Measurements from ENCODE around the gene ADCK1.
A peak's percentile ranks its signal among the peaks of the same experiment; 100 is the strongest.
"Not testable (repeated sequence)": the region's sequence is repeated elsewhere in the genome, so short reads cannot be mapped to it uniquely, and the experiment has no call there.

Gene ADCK1

GRCh38 chr14:77809011-77809410, 9.1 kb downstream of the ADCK1 start:
- DNase-seq, result no peak

DNA sequence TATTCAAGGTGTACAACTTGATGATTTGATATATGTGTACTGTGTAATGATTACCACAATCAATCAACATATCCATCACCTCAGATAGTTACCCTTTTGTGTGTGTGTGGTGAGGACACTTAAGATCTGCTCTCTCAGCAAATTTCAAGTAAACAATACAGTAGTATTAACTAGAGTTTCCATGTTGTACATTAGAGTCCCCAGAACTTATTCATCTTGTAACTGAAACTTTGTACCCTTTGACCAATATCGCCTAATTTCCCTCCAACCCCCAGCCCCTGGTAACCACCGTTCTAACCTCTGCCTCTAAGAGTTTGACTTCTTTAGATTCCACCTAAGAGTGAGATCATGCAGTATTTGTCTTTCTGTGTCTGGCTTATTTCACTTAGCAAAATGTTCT, 12.1 kb downstream of the ADCK1 start:
- DNase-seq, result no peak

- not testable (repeated sequence) for DNase-seq
Measured at GRCh38 chr14:77812682-77813081, 12.8 kb downstream of the ADCK1 start.

- no peak for DNase-seq
Measured at GRCh38 chr14:77822307-77822706, 22.4 kb downstream of the ADCK1 start.

DNA sequence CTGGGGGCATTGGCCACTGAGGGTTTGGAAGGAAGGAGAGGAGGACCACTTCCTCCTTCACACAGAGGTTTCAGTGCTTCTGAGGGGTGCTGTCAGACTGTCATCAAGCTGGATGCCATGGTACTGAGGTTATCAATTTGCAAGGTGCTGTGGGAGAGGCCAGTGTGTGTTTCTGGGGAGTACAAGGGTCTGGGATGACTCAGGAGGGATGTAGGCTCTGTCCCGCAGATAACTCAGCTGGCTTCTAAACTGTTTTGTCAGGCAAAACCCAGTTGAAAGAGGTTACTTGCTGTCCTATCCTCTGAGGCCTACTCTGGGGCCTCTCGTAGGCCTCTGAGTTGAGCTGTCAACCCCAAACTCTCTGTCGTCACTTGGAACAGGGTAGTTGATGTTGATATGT, 22.8 kb downstream of the ADCK1 start:
- DNase-seq, result no peak

- DNase-seq, result no peak
Measured at GRCh38 chr14:77823378-77823777, 23.5 kb downstream of the ADCK1 start.

DNA sequence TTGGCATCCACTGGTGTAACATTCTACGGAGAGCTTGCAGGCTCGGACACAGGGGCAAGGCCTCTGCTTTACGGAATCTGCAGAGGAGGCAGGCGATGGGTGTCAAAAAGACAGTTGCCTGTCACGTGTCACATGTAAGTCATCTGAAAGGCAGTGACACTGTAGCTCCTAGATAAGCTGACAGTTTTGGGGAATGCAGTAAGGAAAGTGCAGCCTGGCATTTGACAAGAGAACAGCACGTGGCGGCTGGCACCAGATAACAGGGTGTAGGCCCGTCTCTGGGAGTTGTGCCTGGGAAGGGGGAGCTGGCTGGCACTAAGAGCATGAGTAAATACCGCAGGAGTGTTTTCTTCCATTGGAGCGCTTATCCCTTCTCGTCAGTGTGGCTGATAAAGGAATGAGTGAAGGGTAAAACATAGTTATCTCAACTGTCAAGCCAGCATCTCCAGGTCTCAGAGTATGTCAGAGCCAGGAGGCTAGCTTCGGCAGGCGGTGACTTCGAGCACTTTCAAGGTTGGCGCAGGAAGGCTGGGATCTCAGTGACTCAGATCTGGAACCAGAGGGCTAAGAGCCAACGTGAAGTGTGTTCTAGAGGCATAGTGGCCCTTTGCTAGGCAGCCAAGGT, 26.1 kb downstream of the ADCK1 start:
- no peak for DNase-seq

DNA sequence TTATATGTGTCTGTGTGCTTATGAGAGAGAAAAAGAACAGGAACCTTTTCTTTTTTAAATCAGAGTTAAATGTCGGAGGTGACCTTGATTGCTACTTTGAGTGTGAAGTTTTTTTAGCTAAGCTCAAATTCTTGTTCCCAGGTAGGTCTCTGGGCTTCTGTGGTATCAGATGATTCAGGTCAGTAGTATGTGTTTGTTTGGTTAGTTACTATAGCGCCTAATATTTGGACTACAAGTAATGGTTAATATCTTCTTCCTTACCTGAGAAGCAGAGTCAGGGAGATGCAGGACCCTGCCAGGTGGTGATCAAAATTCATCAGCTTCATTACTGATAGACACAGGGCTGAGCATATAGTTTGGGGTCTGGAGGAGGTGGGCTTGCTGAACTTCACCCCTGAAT, 30.8 kb downstream of the ADCK1 start:
- no peak for DNase-seq

DNA sequence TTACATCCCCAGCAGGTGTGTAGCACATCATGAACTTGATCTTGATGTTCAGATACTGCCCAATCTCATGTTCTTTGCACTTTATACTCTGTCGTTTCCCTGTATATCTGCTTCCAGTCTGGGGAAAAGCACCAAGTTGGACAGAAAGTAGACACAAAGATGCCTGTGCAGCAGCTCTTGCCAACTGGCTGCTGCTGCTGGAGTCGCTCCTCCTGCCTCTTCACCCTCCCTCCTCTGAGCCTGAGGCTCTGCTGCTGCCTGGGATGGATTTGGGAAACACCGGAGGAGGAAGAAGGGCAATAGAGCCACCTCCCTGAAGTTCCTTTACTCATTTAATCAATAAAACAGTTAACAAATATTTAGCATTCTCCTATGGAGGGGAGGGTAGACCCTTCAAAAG, 32.4 kb downstream of the ADCK1 start:
- DNase-seq, result no peak

DNA sequence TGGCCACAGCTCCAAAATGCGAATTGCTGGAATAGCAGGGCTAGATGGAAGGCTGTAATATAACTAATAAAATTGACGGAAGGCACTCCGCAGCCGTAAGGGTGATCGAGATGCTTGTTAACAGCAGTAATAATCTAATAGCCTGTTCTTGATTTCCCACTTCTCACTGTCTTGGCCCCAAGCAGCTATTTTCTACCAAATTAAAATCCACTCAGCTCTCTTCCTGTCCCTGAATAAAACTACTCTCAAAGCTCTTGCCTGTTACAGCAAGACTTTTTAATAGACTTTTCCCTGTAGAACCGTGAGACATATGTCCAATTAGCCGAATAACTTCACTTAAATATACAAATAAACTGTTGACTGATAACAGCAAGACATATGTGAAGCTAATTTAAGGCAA, 38.0 kb downstream of the ADCK1 start:
- no peak for DNase-seq

- DNase-seq, result no peak
Measured at GRCh38 chr14:77838831-77839511, 39.1 kb downstream of the ADCK1 start.

- no peak for DNase-seq
Measured at GRCh38 chr14:77843195-77843594, 43.3 kb downstream of the ADCK1 start.

DNA sequence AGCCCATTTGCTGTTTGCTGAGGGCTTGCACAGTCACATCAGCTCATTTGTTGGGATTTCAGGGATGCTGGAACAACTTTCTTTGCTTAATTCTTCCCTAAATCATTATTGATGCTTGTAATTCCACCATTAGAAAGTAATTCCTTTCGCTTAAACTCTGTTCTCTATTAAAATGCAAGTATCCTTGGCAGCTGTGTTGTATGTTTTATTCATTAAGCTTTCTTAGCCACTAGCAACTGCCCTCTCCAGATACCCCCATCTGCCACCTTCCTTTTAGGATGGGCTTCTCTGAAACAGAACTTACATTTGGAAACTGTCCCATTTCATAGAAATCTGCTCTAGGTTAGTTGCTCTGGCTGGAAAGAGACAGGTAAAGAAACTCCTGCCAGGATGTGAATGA, 43.7 kb downstream of the ADCK1 start:
- no peak for DNase-seq

DNA sequence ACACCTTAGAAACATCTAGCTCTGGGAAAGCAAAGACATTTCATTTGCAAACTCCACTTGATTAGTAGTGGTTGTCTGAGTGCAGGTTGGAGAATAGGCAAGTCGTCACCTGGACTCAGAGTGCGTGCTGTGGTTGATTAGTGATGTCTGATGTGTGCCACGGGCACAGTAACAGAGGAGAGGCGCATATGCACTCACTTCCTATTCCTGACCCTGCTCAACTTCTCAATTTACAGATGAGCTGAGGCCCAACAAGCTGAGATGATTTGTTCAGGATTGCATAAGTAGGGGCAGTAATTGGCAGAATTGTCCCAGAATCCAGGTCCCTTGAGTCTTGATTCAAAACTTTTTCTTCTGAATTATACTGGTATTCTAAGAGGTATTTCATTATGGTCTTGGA, 44.9 kb downstream of the ADCK1 start:
- no peak for DNase-seq

GRCh38 chr14:77848031-77848430, 48.1 kb downstream of the ADCK1 start:
- DNase-seq, result no peak

GRCh38 chr14:77849711-77850110, 49.8 kb downstream of the ADCK1 start:
- no peak for DNase-seq

- DNase-seq, result no peak
Measured at GRCh38 chr14:77853919-77854318, 54.0 kb downstream of the ADCK1 start.

- no peak for DNase-seq
Measured at GRCh38 chr14:77856941-77857340, 57.0 kb downstream of the ADCK1 start.

DNA sequence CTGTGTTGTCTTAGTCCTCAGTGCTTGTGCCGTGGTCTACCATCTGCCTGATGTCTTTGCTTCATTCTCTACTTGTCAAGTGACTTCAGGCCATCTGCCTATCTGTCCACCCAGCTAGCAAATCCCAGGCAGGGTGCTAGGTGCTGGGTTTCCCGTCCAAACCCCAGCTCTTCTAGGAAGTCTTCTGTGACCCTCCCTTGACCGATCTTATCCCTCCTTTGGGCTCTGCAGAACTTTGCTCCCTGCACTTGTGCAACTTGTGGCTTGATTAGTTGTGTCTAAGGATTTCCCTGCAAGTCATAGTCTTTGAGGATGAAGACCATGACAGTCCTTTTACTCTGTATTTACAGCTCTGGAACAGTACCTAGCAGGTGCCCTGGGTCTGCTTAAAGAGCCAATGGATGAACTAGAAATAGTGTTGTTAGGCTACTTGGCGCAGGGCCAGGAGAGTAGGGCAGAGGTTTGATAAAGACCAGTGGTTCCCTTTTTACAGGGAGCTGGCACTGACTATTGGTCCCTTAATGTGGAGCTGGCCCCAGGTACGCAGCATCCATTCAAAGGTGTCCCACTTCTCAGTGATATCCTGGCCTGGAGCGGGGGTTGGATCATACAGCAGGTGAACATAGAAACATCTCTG, 60.1 kb downstream of the ADCK1 start:
- DNase-seq, result peak; percentile 41

GRCh38 chr14:77861201-77861600, 61.3 kb downstream of the ADCK1 start:
- no peak for DNase-seq

DNA sequence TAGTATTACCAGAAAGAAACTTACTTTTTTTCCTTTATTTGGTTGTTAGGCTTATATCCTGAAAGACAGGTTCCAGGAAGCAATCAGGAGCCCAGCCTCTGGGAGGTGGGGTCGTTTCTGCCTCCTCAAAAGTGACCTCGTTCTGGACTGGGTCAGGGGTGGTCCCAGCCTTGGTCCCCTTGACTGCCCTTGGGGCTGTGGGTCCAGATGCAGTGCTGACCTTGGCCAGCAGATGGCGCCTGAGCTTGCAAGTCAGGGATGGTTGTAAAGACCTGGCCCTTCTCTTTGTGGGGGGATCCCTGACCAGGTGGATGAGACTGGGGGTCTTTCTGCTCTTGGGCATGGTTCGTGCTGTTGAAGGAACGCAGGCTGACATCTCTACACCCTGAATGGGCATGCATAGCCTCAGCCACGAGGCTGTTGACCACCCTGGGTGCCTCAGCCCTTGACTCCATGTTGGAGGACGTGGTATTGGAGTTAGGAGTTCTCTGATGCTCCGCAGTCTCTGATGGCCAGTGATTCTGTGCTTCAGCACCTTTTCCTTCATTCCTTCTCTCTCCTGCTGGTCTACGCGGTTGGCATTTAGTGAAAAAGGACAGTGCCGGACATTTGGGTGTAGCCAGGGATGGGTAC, 62.4 kb downstream of the ADCK1 start:
- peak; percentile 28 for DNase-seq

DNA sequence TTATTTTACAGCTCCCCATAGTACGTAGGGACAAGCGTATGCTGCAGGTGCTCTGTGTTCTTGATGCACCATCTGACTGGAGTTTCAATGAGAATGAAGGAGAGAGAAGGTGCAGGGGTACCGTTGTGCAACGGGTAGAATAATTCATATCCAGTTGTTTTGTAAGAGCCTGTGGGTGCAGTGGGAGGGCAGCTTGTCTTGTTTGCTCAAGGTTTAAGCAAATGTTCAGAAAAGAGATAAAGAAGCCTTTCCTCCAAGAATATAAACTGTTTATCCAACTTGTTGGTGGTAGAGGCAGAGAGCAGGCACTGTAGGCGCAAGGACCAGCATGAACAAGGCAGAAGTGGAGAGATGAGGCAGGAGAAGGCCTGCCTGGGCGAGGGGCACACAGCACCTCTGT, 64.2 kb downstream of the ADCK1 start:
- DNase-seq, result no peak

GRCh38 chr14:77864580-77864979, 64.7 kb downstream of the ADCK1 start:
- no peak for DNase-seq

- DNase-seq, result no peak
Measured at GRCh38 chr14:77865455-77865854, 65.5 kb downstream of the ADCK1 start.
